IMR-90 (cell line): Measurements from ENCODE around the gene APOL3. TPM values are rescaled to one million over a fixed set of nuclear protein-coding genes. Genes with fewer than 3 reads are reported as not detected.

ENCODE experiments used
- ATAC-seq: fragments of 200-7000 bp; cut with Tn5 transposase; 2 replicates; pipeline ENCODE4 v1.9.1; 2020; ENCODE audit warnings: low read depth, mild to moderate bottlenecking, moderate library complexity
- BruUV-seq: library from RNA; stranded (reverse); fragments of 400-500 nt; replicated peaks from 2 replicates; lab custom pipeline; 2021; lab: Mats Ljungman, UMichigan
- CTCF ChIA-PET: fragments of 300-600 bp; formaldehyde crosslinking; extraction: SDS; loops from one replicate; lab custom pipeline; 2021; ENCODE audit warnings: antibody characterized with exemption; lab: Yijun Ruan, JAX
- POLR2A ChIA-PET: fragments of 300-600 bp; sonication (Branson Sonifier 250); formaldehyde crosslinking; loops from one replicate; lab custom pipeline; 2022; ENCODE audit warnings: antibody characterized with exemption; ENCODE audit not compliant: unreplicated experiment; lab: Charles Lee
- DNase-seq: peaks from one replicate; pipeline ENCODE4 v3.0.0; 2013
- H2AFZ ChIP-seq: replicated peaks from 2 replicates; pipeline ENCODE3; 2013; ENCODE audit warnings: low read length, mild to moderate bottlenecking; ENCODE audit not compliant: poor library complexity
- H2AK5ac ChIP-seq: 2 replicates; pipeline ENCODE4 v1.6.1; 2013; ENCODE audit warnings: low read depth, low read length, inconsistent platforms
- H2AK9ac ChIP-seq: replicated peaks from 2 replicates; pipeline ENCODE3; 2013; ENCODE audit warnings: mild to moderate bottlenecking, low read depth, low read length, moderate library complexity; ENCODE audit not compliant: poor library complexity
- H2BK120ac ChIP-seq: 2 replicates; pipeline ENCODE4 v1.6.1; 2013; ENCODE audit warnings: low read depth, low read length, inconsistent platforms
- H2BK15ac ChIP-seq: 3 replicates; pipeline ENCODE4 v1.6.1; 2013; ENCODE audit warnings: low read depth, low read length, inconsistent platforms
- H2BK20ac ChIP-seq: 2 replicates; pipeline ENCODE4 v1.6.1; 2013; ENCODE audit warnings: low read depth, mild to moderate bottlenecking, inconsistent platforms, low read length, moderate library complexity
- H2BK5ac ChIP-seq: 2 replicates; pipeline ENCODE4 v1.6.1; 2013; ENCODE audit warnings: mild to moderate bottlenecking, low read depth, low read length, inconsistent platforms; ENCODE audit not compliant: poor library complexity, severe bottlenecking
- H3K14ac ChIP-seq: replicated peaks from 2 replicates; pipeline ENCODE4 v1.6.1; 2013; ENCODE audit warnings: low read depth, low read length, inconsistent platforms
- H3K18ac ChIP-seq: 2 replicates; pipeline ENCODE4 v1.6.1; 2013; ENCODE audit warnings: low read depth, low read length, control low read depth
- H3K23ac ChIP-seq: 2 replicates; pipeline ENCODE4 v1.6.1; 2013; ENCODE audit warnings: low read depth, low read length, inconsistent platforms
- H3K27ac ChIP-seq: 2 replicates; pipeline ENCODE4 v1.5.1; 2013; ENCODE audit warnings: mild to moderate bottlenecking, control low read depth, low read length; ENCODE audit not compliant: insufficient read depth
- H3K27me3 ChIP-seq: 2 replicates; pipeline ENCODE4 v1.6.1; 2013; ENCODE audit warnings: low read length; ENCODE audit not compliant: control insufficient read depth, insufficient read depth
- H3K36me3 ChIP-seq: 2 replicates; pipeline ENCODE4 v1.6.1; 2013; ENCODE audit warnings: low read length, mixed read lengths; ENCODE audit not compliant: control insufficient read depth, insufficient read depth
- H3K4ac ChIP-seq: 2 replicates; pipeline ENCODE4 v1.6.1; 2013; ENCODE audit warnings: low read depth, low read length, inconsistent platforms
- H3K4me1 ChIP-seq: 2 replicates; pipeline ENCODE4 v1.6.1; 2013; ENCODE audit warnings: low read length, mixed read lengths; ENCODE audit not compliant: control insufficient read depth, insufficient read depth
- H3K4me2 ChIP-seq: 2 replicates; pipeline ENCODE4 v1.6.1; 2013; ENCODE audit warnings: low read depth, mild to moderate bottlenecking, control low read depth, low read length, moderate library complexity
- H3K4me3 ChIP-seq: 2 replicates; pipeline ENCODE4 v1.5.1; 2013; ENCODE audit warnings: low read depth, mild to moderate bottlenecking, control low read depth, low read length, moderate library complexity; ENCODE audit not compliant: insufficient read depth
- H3K56ac ChIP-seq: 2 replicates; pipeline ENCODE4 v1.6.1; 2013; ENCODE audit warnings: low read length, inconsistent platforms; ENCODE audit not compliant: insufficient read depth; ENCODE audit errors: extremely low read depth
- H3K79me1 ChIP-seq, 2 experiments: 2 replicates each; pipeline ENCODE4 v1.6.1; 2013; ENCODE audit warnings: low read length in 2 of 2, inconsistent platforms in 1 of 2, low read depth in 1 of 2
- H3K9ac ChIP-seq: 2 replicates; pipeline ENCODE4 v1.6.1; 2013; ENCODE audit warnings: low read depth, low read length, control low read depth
- H3K9me1 ChIP-seq: 2 replicates; pipeline ENCODE4 v1.6.1; 2013; ENCODE audit warnings: low read length, inconsistent platforms; ENCODE audit not compliant: insufficient read depth
- H3K9me3 ChIP-seq: 2 replicates; pipeline ENCODE4 v1.6.1; 2013; ENCODE audit warnings: low read length; ENCODE audit not compliant: control insufficient read depth, insufficient read depth
- H4K20me1 ChIP-seq: 2 replicates; pipeline ENCODE4 v1.6.1; 2013; ENCODE audit warnings: low read length, inconsistent platforms; ENCODE audit not compliant: insufficient read depth
- H4K5ac ChIP-seq: 2 replicates; pipeline ENCODE4 v1.6.1; 2013; ENCODE audit warnings: mild to moderate bottlenecking, low read depth, low read length, control low read depth
- H4K8ac ChIP-seq, 2 experiments: 2 replicates each; pipeline ENCODE4 v1.6.1; 2013; ENCODE audit warnings: low read depth in 2 of 2, low read length in 2 of 2, control low read depth in 1 of 2, inconsistent platforms in 1 of 2
- H4K91ac ChIP-seq: 2 replicates; pipeline ENCODE4 v1.6.1; 2013; ENCODE audit warnings: low read depth, low read length, inconsistent platforms; ENCODE audit not compliant: insufficient read depth
- BHLHE40 ChIP-seq: fragments of 150-350 bp; IDR thresholded peaks from 2 replicates; pipeline ENCODE4 v1.6.1; 2016; ENCODE audit warnings: mild to moderate bottlenecking, low read depth, low read length
- CEBPB ChIP-seq: IDR thresholded peaks from 2 replicates; pipeline ENCODE4 v1.6.1; 2012; ENCODE audit warnings: low read depth, low read length, improper control_type of control experiment
- CHD1 ChIP-seq: IDR thresholded peaks from 2 replicates; pipeline ENCODE4 v1.6.1; 2012; ENCODE audit warnings: low read depth, low read length, improper control_type of control experiment
- FOS ChIP-seq: fragments of 150-350 bp; IDR thresholded peaks from 2 replicates; pipeline ENCODE4 v1.6.1; 2016; ENCODE audit warnings: low read depth, low read length
- MAFK ChIP-seq: IDR thresholded peaks from 2 replicates; pipeline ENCODE4 v1.6.1; 2012; ENCODE audit warnings: low read depth, low read length, improper control_type of control experiment
- MAZ ChIP-seq: IDR thresholded peaks from 2 replicates; pipeline ENCODE4 v1.6.1; 2012; ENCODE audit warnings: low read depth, mild to moderate bottlenecking, low read length, improper control_type of control experiment, moderate library complexity, borderline replicate concordance
- MXI1 ChIP-seq: IDR thresholded peaks from 2 replicates; pipeline ENCODE4 v1.6.1; 2012; ENCODE audit warnings: low read depth, mild to moderate bottlenecking, low read length, moderate library complexity, borderline replicate concordance
- NFE2L2 ChIP-seq: fragments of 150-350 bp; IDR thresholded peaks from 2 replicates; pipeline ENCODE4 v1.6.1; 2016; ENCODE audit warnings: low read depth, mild to moderate bottlenecking, low read length
- POLR2A ChIP-seq: IDR thresholded peaks from 2 replicates; pipeline ENCODE4 v1.6.1; 2012; ENCODE audit warnings: mild to moderate bottlenecking, low read depth, low read length
- RAD21 ChIP-seq: IDR thresholded peaks from 2 replicates; pipeline ENCODE4 v1.6.1; 2012; ENCODE audit warnings: low read length, improper control_type of control experiment
- RCOR1 ChIP-seq: IDR thresholded peaks from 2 replicates; pipeline ENCODE4 v1.6.1; 2012; ENCODE audit warnings: mild to moderate bottlenecking, low read length, improper control_type of control experiment; ENCODE audit not compliant: insufficient replicate concordance
- RFX5 ChIP-seq: IDR thresholded peaks from 2 replicates; pipeline ENCODE4 v1.8.0; 2012; ENCODE audit warnings: low read depth, mild to moderate bottlenecking, low read length, moderate library complexity
- SMC3 ChIP-seq: fragments of 150-350 bp; IDR thresholded peaks from 2 replicates; pipeline ENCODE4 v1.6.1; 2016; ENCODE audit warnings: low read depth, mild to moderate bottlenecking, antibody characterized with exemption, low read length, moderate library complexity
- WGBS, 2 experiments: methylation state at CpG; one replicate each; pipeline versions ENCODE4 v1.1.5 to v1.1.7; 2013; ENCODE audit warnings: missing lambda C conversion rate in 2 of 2; ENCODE audit not compliant: insufficient read length in 1 of 2; ENCODE audit errors: extremely low coverage in 2 of 2; 5-methylcytosine and 5-hydroxymethylcytosine counted together
- dilution Hi-C: fragments of 300-500 bp; cut with HindIII; formaldehyde crosslinking; loops from one replicate; pipeline ENCODE4 v1.14.3; 2018; ENCODE audit warnings: low sequenced_read_pairs; ENCODE audit not compliant: unreplicated experiment
- in situ Hi-C: fragments of 300-500 bp; cut with MboI; formaldehyde crosslinking; loops from 3 replicates; pipeline ENCODE4 v1.14.3; 2019; ENCODE audit warnings: low sequenced_read_pairs, inconsistent platforms, mixed read lengths
- intact Hi-C: fragments of 100-400 bp; cut with micrococcal nuclease; formaldehyde crosslinking; loops from 2 replicates; pipeline ENCODE4 v1.10.0; 2022
- polyA plus RNA-seq, 3 experiments: library from polyadenylated mRNA; depleted of rRNA; stranded (reverse); fragments of >200 nt; gene quantifications; 2 replicates each; pipeline ENCODE4 v1.2.3, GENCODE V29; 2012; ENCODE audit warnings: low replicate concordance in 1 of 3
- total RNA-seq: library from RNA; depleted of rRNA; stranded (reverse); fragments of >200 nt; gene quantifications from 2 replicates; pipeline ENCODE4 v1.2.3, GENCODE V29; 2012
- TF ChIP-seq, protein P1 (sequence below): fragments of 150-350 bp; IDR thresholded peaks from 2 replicates; pipeline ENCODE4 v1.6.1; 2016; ENCODE audit warnings: low read depth, mild to moderate bottlenecking, low read length, moderate library complexity, borderline replicate concordance
- TF ChIP-seq, protein P2 (sequence below): conservative IDR thresholded peaks from 2 replicates; pipeline ENCODE4 v1.5.1; 2012; ENCODE audit warnings: mild to moderate bottlenecking, low read depth, low read length, improper control_type of control experiment
- TF ChIP-seq, protein P3 (sequence below): fragments of 150-350 bp; IDR thresholded peaks from 2 replicates; pipeline ENCODE4 v1.6.1; 2017; ENCODE audit warnings: mild to moderate bottlenecking, antibody characterized with exemption, low read length, low read depth

Gene APOL3
- total and polyA plus RNA-seq, 2 of the 4 experiments (the other 2 are of a cell fraction) = 1.4 to 2.3 TPM

DNA sequence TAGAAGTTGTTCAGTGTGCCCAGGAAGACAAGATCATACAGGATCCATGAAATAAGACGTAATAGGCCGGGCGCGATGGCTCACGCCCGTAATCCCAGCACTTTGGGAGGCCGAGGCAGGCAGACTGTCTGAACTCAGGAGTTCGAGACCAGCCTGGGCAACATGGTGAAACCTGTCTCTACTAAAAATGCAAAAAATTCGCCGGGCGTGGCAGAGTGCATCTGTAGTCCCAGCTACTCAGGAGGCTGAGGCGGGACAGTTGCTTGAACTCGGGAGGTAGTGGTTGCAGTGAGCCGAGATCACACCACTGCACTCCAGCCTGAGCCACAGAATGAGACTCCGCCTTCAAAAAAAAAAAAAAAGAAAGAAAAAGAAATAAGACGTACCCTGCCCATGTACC, 56.7 kb downstream of the APOL3 start:
- intact Hi-C loops (no loop called here), dilution Hi-C loops (no loop called here), in situ Hi-C loops (no loop called here)
- H3K56ac ChIP-seq = no peak overlapping the region
- BruUV-seq = no TSS peak
- DNase-seq (no peak), ATAC-seq (no peak)
- no peak overlapping the region for H4K8ac ChIP-seq
- no peaks in the 10 kb centered on the region for H3K79me1 ChIP-seq
- no peak overlapping the region for H4K5ac ChIP-seq
- no peak overlapping the region for H2AK9ac ChIP-seq
- no peak overlapping the region for H3K23ac ChIP-seq
- H4K91ac ChIP-seq = no peak overlapping the region
- H3K4ac ChIP-seq = no peak overlapping the region
- H3K4me3 ChIP-seq = no peak overlapping the region
- ChIA-PET CTCF (interaction anchor here (1.0 kb wide), 1 partner anchor 10 kb away, joined by 3 read pairs; no protein-coding TSS in a partner anchor), POLR2A (no interaction called here)
- H2AFZ ChIP-seq = no peak overlapping the region
- no peaks in the 10 kb centered on the region for H3K36me3 ChIP-seq
- no peaks in the 10 kb centered on the region for H3K9me1 ChIP-seq
- no peaks in the 10 kb centered on the region; the same call in 1 of the 2 replicates for H3K9me3 ChIP-seq
- no peak overlapping the region for H3K14ac ChIP-seq
- no peak overlapping the region for H2AK5ac ChIP-seq
- 73% methylated on average over 8 of the region's 16 CpGs; no CpG with 5 or more reads in 1 of the 2 experiments for WGBS, 2 experiments
- no peak overlapping the region for H3K9ac ChIP-seq
- H2BK20ac ChIP-seq = no peak overlapping the region
- no peak overlapping the region for H3K18ac ChIP-seq
- H2BK120ac ChIP-seq = no peak overlapping the region
- TF ChIP-seq, protein P1, sequence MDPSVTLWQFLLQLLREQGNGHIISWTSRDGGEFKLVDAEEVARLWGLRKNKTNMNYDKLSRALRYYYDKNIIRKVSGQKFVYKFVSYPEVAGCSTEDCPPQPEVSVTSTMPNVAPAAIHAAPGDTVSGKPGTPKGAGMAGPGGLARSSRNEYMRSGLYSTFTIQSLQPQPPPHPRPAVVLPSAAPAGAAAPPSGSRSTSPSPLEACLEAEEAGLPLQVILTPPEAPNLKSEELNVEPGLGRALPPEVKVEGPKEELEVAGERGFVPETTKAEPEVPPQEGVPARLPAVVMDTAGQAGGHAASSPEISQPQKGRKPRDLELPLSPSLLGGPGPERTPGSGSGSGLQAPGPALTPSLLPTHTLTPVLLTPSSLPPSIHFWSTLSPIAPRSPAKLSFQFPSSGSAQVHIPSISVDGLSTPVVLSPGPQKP = no peak
- TF ChIP-seq, protein P2, sequence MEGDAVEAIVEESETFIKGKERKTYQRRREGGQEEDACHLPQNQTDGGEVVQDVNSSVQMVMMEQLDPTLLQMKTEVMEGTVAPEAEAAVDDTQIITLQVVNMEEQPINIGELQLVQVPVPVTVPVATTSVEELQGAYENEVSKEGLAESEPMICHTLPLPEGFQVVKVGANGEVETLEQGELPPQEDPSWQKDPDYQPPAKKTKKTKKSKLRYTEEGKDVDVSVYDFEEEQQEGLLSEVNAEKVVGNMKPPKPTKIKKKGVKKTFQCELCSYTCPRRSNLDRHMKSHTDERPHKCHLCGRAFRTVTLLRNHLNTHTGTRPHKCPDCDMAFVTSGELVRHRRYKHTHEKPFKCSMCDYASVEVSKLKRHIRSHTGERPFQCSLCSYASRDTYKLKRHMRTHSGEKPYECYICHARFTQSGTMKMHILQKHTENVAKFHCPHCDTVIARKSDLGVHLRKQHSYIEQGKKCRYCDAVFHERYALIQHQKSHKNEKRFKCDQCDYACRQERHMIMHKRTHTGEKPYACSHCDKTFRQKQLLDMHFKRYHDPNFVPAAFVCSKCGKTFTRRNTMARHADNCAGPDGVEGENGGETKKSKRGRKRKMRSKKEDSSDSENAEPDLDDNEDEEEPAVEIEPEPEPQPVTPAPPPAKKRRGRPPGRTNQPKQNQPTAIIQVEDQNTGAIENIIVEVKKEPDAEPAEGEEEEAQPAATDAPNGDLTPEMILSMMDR = no peak
- TF ChIP-seq MAZ (no peak), CEBPB (no peak), NFE2L2 (no peak), CHD1 (no peak), MAFK (no peak), RAD21 (no peak), BHLHE40 (no peak), FOS (no peak), MXI1 (no peak), RFX5 (no peak), POLR2A (no peak), RCOR1 (no peak), SMC3 (no peak)
- TF ChIP-seq, protein P3, sequence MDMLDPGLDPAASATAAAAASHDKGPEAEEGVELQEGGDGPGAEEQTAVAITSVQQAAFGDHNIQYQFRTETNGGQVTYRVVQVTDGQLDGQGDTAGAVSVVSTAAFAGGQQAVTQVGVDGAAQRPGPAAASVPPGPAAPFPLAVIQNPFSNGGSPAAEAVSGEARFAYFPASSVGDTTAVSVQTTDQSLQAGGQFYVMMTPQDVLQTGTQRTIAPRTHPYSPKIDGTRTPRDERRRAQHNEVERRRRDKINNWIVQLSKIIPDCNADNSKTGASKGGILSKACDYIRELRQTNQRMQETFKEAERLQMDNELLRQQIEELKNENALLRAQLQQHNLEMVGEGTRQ = no peak
- H3K27ac ChIP-seq = no peak overlapping the region
- no peak overlapping the region for H2BK5ac ChIP-seq
- H3K4me2 ChIP-seq = no peak overlapping the region
- no peaks in the 10 kb centered on the region for H4K20me1 ChIP-seq
- H3K4me1 ChIP-seq = no peaks in the 10 kb centered on the region
- H3K27me3 ChIP-seq = no peaks in the 10 kb centered on the region; the same call in none of the 2 replicates
- no peak overlapping the region for H2BK15ac ChIP-seq
